NCI-H345 treated with DMSO at 0.1 percent for 48 hours (cell line): ENCODE results near the gene PTPRCAP.
"Not testable (repeated sequence)": the region's sequence is repeated elsewhere in the genome, so short reads cannot be mapped to it uniquely, and the experiment has no call there.

Experiments
- DNase-seq: peaks from one replicate; lab custom pipeline; 2025; ENCODE audit not compliant: unreplicated experiment; lab: John Stamatoyannopoulos, UW

PTPRCAP gene

GRCh38 chr11:67410984-67411784 lies 26.3 kb downstream of the PTPRCAP start:
- DNase-seq: no peak

- DNase-seq: no peak
Measured at GRCh38 chr11:67410369-67410831, 27.1 kb downstream of the PTPRCAP start.

- no peak for DNase-seq
Measured at GRCh38 chr11:67409781-67410368, 27.6 kb downstream of the PTPRCAP start.

GRCh38 chr11:67409261-67409666 lies 28.2 kb downstream of the PTPRCAP start:
- DNase-seq: no peak

DNA sequence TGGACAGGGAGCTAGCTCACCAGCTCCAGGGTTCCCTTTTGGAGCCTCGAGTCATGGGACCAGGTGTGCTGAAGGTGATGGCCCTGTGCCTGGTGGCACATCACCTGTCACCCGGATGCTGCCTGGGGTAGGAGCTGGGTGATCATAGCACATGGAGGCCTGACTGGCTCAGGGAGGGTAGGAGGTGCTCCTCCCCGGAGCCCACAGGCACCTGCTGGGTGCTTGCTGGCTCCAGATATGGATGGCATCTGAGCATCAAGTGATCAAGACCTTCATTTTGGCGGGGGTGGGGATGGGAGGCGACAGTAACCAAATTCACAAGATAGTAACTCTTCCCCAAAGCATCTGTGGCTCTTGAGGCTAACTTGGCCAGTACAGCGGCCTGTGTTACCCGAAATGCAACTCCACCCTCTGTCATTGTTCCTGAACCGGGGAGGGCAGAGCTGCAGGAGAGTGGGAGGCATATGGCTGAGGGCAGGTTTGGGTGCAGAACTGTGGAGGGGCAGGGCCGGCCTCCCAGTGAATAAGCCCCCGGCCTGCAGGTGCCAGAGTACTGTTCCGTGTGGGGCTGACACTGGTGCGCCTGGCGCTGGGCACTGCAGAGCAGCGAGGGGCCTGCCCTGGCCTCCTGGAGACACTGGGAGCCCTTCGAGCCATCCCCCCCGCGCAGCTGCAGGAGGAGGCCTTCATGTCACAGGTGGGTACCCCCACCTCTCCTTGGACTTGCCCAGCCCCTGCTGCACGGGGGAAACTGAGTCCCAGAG lies 28.9 kb downstream of the PTPRCAP start:
- DNase-seq: no peak

DNA sequence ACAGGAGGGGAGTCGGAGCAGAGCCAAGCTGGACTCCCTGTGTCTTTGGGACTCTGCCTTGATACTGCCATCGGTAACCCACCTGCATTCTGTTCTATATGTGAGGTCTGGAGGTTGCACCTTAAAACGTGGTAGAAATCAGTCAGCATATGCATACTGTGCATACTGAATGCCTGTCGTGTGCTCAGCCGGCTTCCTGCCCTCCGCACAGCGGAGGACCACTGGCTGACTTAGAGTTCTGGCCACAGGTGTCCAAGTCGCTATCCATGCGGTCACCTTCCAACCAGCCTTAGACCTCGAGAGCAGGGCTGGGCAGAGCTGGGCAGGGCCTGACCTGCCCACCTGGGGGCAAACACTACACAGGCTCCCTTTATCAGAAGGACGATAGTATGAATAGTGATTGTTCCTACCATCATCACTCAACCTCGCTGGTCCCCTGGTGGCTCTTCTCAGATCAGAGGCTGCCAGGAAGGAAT lies 29.8 kb downstream of the PTPRCAP start:
- DNase-seq: no peak

DNA sequence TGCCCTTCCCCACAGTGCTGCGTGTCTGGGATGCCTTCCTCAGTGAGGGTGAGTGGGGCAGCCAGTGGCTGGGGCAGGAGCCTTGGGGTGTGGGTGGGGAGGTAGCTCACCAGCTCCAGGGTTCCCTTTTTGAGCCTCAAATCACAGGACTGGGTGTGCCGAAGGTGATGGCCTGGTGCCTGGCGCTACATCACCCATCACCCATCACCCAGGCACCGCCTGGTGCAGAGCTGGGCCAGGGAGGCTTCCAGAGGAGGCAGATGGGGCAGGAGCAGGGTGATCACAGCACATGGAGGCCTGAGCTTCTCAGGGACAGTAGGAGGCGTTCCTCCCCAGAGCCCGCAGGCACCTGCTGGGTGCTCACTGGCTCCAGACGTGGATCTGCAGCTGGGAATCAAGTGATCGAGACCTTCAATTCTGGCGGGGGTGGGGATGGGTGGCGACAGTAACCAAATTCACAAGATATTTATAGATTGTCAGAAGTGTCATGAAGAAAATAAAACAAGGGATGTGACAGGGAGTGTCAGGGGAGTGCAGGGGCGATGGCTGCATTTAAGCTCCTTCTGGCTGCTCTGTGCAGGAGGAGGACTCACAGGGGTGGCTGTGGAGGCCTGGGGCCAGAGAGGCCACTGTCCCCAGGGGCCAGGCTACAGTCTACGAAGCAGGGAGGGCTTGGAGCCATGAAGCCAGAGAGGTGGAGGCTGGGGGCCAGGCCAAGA lies 30.4 kb downstream of the PTPRCAP start:
- DNase-seq: no peak

DNA sequence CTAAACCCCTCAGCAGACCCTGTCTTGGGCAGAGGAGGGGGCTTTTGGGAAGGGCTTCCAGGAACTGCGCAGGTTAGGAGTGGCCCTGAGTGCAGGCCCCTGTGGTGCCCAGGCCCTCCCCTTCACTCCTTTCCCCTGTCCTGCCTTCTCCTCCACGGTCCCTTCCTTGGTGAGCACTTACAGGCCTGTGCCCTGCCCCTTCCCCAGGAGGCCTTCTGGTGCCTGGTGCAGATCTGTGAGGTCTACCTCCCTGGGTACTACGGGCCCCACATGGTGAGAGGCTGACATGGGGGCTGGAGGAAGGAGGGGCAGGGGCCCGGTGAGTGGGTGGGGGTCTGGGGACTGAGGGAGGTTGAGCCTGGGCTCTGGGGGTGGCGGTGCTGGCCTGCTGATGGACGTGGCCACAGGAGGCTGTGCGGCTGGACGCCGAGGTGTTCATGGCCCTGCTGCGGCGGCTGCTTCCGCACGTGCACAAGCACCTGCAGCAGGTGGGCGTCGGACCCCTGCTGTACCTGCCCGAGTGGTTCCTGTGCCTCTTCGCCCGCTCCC lies 31.0 kb downstream of the PTPRCAP start:
- DNase-seq: no peak

DNA sequence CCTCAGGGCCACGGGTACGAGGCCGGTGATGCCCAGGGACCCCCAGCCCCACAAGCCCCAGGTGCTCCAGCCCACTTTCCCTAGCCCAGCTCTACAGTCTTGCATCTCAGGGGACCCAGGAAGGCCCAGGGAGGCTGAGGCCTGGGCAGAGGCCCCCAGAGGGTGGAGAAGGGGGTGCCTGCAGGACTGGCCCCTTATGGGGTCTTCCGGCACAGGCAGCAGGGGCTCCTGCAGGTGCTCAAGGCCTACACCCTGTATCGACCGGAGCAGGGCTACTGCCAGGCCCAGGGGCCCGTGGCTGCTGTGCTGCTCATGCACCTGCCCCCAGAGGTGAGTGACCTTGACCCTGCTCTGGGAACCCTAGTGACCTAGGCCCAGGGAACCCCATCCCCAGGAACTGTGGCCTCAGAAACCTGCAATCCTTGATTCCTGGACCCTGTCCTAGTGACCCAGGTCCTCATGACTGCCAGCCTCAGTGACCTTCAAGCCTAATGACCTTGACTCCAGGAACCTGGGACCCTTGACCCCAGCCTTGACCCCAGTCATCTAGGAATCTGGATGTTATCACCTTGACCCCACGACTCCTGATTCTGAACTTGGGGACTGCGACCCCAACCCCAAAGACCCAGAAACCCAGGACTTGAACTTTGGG lies 31.7 kb downstream of the PTPRCAP start:
- DNase-seq: no peak

- DNase-seq: no peak
Measured at GRCh38 chr11:67405196-67405567, 32.3 kb downstream of the PTPRCAP start.

DNA sequence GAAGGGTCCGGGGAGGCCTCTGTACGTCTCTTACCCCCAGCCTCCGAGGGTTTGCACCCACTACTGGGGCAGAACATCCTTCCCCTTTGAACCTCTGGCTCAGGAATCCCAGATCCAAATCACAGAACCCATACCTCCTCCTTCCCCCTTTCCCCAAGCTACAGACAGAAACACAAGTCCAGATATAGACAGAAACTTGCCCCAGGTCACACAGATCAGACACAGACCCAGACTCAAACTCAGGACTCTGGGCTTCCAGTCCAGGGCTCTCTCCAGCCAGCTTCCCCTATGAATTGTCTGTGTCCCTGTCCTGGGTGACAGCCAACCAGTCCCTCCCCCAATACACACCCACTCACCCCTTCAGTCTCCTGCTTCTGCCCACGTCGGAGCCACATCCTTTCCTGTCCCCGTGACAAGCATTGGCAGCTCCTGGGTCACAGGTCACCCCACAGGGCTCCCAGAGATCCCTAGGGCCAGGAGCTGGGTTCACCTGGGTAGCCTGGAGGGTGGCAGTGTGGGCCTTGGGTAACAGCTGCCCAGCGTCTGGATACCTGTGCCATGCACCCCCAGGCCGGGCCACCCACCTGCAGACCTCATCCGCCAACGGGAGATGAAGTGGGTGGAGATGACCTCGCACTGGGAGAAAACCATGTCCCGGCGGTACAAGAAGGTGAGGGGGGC lies 32.8 kb downstream of the PTPRCAP start:
- DNase-seq: no peak

DNA sequence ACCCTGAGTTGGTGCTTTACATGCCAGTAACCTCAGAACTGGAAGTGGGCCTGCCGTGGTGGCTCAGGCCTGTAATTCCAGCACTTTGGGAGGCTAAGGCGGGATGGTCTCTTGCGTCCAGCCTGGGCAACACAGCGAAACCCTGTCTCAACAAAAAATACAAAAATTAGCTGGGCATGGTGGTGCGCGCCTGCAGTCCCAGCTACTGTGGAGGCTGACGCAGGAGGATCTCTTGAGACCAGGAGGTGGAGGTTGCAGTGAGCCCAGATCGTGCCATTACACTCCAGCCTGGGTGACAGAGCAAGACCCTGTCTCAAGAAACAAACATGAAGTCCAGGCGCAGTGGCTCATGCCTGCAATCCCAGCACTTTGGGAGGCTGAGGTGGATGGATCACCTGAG lies 34.4 kb downstream of the PTPRCAP start:
- DNase-seq: not testable (repeated sequence)

DNA sequence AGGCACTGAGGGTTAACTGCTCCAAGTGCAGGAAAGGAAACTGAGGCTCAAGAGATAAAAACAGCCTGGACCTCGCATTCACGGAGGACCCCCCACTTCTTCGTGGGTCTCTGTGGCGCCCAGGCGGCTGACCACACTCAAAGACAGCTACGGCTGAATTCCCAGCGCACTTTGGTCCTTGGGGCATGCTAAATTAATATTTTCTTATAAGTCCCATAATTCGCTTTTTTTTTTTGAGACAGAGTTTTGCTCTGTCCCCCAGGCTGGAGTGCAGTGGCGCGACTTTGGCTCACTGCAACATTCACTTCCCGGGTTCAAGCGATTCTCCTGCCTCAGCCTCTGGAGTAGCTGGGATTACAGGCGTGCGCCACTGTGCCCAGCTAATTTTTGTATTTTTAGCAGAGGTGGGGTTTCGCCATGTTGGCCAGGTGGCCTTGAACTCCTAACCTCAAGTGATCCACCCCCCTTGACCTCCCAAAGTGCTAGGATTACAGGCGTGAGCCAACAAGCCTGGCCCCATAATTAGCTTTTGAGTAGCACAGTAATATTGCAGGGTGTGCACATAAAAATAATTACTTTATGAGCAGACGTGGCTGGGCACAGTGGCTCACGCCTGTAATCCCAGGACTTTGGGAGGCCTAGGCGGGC lies 35.2 kb downstream of the PTPRCAP start:
- DNase-seq: not testable (repeated sequence)

- DNase-seq: peak; percentile 74
Measured at GRCh38 chr11:67401495-67402191, 35.8 kb downstream of the PTPRCAP start, which contains the start of gene PPP1CA. Gene PPP1CA (minus strand): TSS chr11:67401858. CDS start chr11:67401782, 76 bp downstream.

DNA sequence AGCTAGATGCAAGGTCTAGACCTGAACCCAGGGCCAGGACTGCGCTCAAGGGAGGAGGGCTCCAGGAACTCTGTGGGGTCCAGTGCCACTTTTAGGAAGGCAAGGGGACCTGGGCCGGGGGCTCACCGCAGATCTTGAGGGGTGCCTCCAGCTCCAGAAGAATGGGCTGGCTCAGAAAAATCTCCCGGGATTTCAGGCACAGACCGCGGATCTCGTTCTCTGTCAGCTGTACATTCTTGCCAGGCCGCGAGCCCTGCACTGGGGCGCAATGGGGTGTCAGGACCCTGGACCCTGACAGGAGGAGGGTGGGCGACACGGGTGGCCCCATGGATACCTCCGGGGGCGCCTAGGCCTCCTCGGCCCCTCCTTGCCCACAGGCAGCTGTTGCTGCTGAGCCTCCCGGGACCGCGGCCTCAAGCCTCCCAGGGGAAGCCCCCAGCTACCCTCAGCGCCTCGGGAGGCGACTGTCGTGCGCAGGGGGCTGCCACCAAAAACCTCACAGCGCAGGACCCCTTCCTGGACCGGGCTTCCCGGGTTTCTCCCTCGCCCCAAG lies 36.5 kb downstream of the PTPRCAP start:
- no peak for DNase-seq

- DNase-seq: no peak
Measured at GRCh38 chr11:67400251-67400941, 37.1 kb downstream of the PTPRCAP start.

DNA sequence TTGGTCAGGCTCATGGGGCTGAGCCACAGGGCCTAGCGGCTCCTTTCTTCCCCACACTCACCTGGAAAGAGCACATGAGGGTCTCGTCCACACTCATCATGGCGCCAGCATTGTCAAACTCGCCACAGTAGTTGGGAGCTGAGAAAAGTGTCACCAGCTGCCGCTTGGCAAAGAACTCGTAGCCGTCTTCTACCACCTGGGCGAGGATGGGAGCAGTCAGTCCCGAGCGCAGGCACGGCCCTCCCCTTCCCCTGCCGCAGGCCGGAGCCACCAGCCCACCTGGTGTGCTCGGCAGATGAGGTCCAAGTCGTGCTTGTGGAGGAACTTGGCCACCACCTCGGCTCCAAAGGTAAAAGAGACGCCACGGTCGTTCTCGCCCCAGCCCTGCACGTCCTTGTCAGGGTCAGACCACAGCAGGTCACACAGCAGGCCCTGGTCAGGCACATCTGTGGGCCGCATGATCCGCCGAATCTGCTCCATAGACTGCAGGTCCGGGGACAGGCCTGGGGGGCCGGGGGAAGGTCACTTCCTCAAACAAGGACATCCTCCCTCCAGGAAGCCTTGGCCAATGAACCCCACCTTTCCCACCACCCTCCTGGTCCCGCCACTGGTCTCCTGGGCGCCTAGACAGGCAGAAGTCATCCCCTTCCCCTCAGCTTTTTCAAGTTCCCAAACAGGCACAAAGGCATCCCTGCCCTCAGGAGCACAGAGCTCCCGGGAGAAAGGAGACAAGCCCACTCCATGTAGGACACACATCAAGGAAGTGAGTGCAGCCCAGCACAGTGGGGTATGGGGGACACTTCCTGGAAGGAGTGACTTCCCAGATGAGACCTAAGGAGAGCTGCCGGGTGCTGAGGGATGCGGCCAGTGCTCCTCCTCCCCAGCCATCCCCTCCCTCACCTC lies 38.6 kb downstream of the PTPRCAP start:
- DNase-seq: no peak
